H9 (cell line): ENCODE results near the gene PLPPR2. TPM values are rescaled to one million over a fixed set of nuclear protein-coding genes. Genes with fewer than 3 reads are reported as not detected.

Experiments used
- DNase-seq: peaks from one replicate; pipeline ENCODE4 v3.0.0-alpha.2; 2017
- H2AFZ ChIP-seq: one replicate; pipeline ENCODE4 v1.6.1; 2013; ENCODE audit warnings: mild to moderate bottlenecking, low read length, control low read depth, moderate library complexity
- H2AK5ac ChIP-seq: 2 replicates; pipeline ENCODE4 v1.6.1; 2013; ENCODE audit warnings: low read length, control low read depth, mixed read lengths; ENCODE audit not compliant: insufficient read length
- H2BK120ac ChIP-seq: one replicate; pipeline ENCODE4 v1.6.1; 2013; ENCODE audit warnings: low read depth, mild to moderate bottlenecking, low read length, control low read depth, inconsistent platforms; ENCODE audit not compliant: poor library complexity, severe bottlenecking
- H2BK12ac ChIP-seq: 2 replicates; pipeline ENCODE4 v1.6.1; 2013; ENCODE audit warnings: low read length, control low read depth, mixed read lengths, low read depth; ENCODE audit not compliant: insufficient read length
- H2BK15ac ChIP-seq: 2 replicates; pipeline ENCODE4 v1.6.1; 2013; ENCODE audit warnings: low read depth, low read length, control low read depth
- H2BK20ac ChIP-seq: one replicate; pipeline ENCODE4 v1.6.1; 2013; ENCODE audit warnings: low read depth, mild to moderate bottlenecking, low read length, control low read depth, inconsistent platforms; ENCODE audit not compliant: poor library complexity, severe bottlenecking
- H2BK5ac ChIP-seq: 2 replicates; pipeline ENCODE4 v1.6.1; 2013; ENCODE audit warnings: low read length, control low read depth, mixed read lengths; ENCODE audit not compliant: insufficient read length
- H3K14ac ChIP-seq: 2 replicates; pipeline ENCODE4 v1.6.1; 2013; ENCODE audit warnings: low read length, control low read depth; ENCODE audit not compliant: insufficient read depth
- H3K18ac ChIP-seq: 2 replicates; pipeline ENCODE4 v1.6.1; 2013; ENCODE audit warnings: low read depth, mild to moderate bottlenecking, mixed read lengths, low read length, control low read depth; ENCODE audit not compliant: insufficient read length
- H3K23ac ChIP-seq: 2 replicates; pipeline ENCODE4 v1.6.1; 2013; ENCODE audit warnings: low read length, control low read depth, mixed read lengths, low read depth; ENCODE audit not compliant: insufficient read length
- H3K23me2 ChIP-seq: 2 replicates; pipeline ENCODE4 v1.6.1; 2013; ENCODE audit warnings: low read depth, mild to moderate bottlenecking, mixed read lengths, low read length, control low read depth; ENCODE audit not compliant: insufficient read length, poor library complexity, severe bottlenecking
- H3K27ac ChIP-seq: 2 replicates; pipeline ENCODE4 v1.5.1; 2013; ENCODE audit warnings: low read length, control low read depth, mixed read lengths, low read depth; ENCODE audit not compliant: insufficient read length
- H3K27me3 ChIP-seq: 2 replicates; pipeline ENCODE4 v1.6.1; 2013; ENCODE audit warnings: low read length, control low read depth, inconsistent platforms; ENCODE audit not compliant: insufficient read depth
- H3K4ac ChIP-seq: 2 replicates; pipeline ENCODE4 v1.6.1; 2013; ENCODE audit warnings: low read depth, mild to moderate bottlenecking, control low read depth, inconsistent platforms, low read length, moderate library complexity
- H3K4me1 ChIP-seq: 2 replicates; pipeline ENCODE4 v1.6.1; 2013; ENCODE audit warnings: low read length, control low read depth, inconsistent platforms; ENCODE audit not compliant: insufficient read depth
- H3K4me2 ChIP-seq: 2 replicates; pipeline ENCODE4 v1.6.1; 2013; ENCODE audit warnings: low read length, control low read depth, mixed read lengths; ENCODE audit not compliant: insufficient read length, insufficient read depth
- H3K56ac ChIP-seq: 2 replicates; pipeline ENCODE4 v1.6.1; 2013; ENCODE audit warnings: low read depth, mild to moderate bottlenecking, mixed read lengths, low read length, control low read depth; ENCODE audit not compliant: insufficient read length
- H3K79me1 ChIP-seq: 2 replicates; pipeline ENCODE4 v1.6.1; 2013; ENCODE audit warnings: low read depth, mild to moderate bottlenecking, moderate library complexity, low read length, control low read depth, inconsistent platforms; ENCODE audit not compliant: insufficient read depth, poor library complexity, severe bottlenecking
- H3K79me2 ChIP-seq: 2 replicates; pipeline ENCODE4 v1.6.1; 2013; ENCODE audit warnings: low read length, control low read depth, inconsistent platforms; ENCODE audit not compliant: insufficient read depth
- H3K9ac ChIP-seq: 2 replicates; pipeline ENCODE4 v1.6.1; 2013; ENCODE audit warnings: low read length, control low read depth, mixed read lengths; ENCODE audit not compliant: insufficient read length; ENCODE audit errors: extremely low read depth
- H3K9me3 ChIP-seq: one replicate; pipeline ENCODE4 v1.6.1; 2013; ENCODE audit warnings: low read depth, low read length, inconsistent platforms; ENCODE audit not compliant: control insufficient read depth
- H3T11ph ChIP-seq: one replicate; pipeline ENCODE4 v1.6.1; 2013; ENCODE audit warnings: mild to moderate bottlenecking, low read length, control low read depth, inconsistent platforms
- H4K20me1 ChIP-seq: one replicate; pipeline ENCODE4 v1.6.1; 2013; ENCODE audit not compliant: control insufficient read depth, insufficient read length, insufficient read depth
- H4K5ac ChIP-seq: 2 replicates; pipeline ENCODE4 v1.6.1; 2013; ENCODE audit warnings: low read depth, mild to moderate bottlenecking, mixed read lengths, low read length, control low read depth; ENCODE audit not compliant: insufficient read length
- H4K8ac ChIP-seq: replicated peaks from 2 replicates; pipeline ENCODE4 v1.6.1; 2013; ENCODE audit warnings: low read length, control low read depth, mixed read lengths, low read depth; ENCODE audit not compliant: insufficient read length
- H4K91ac ChIP-seq: 2 replicates; pipeline ENCODE4 v1.6.1; 2013; ENCODE audit warnings: low read depth, mild to moderate bottlenecking, moderate library complexity, mixed read lengths, low read length, control low read depth; ENCODE audit not compliant: insufficient read length
- H3K27ac Mint-ChIP-seq, 3 experiments: 2 replicates in 2 of 3; 3 replicates in 1 of 3; pipeline ENCODE4 v1.8.0; 2020 to 2021; ENCODE audit warnings: mixed read lengths in 3 of 3, mild to moderate bottlenecking in 1 of 3, moderate library complexity in 1 of 3
- H3K27me3 Mint-ChIP-seq: 2 replicates; pipeline ENCODE4 v1.8.0; 2021; ENCODE audit warnings: low read depth, mild to moderate bottlenecking, moderate library complexity, mixed read lengths
- H3K36me3 Mint-ChIP-seq, 3 experiments: 2 replicates in 2 of 3; 3 replicates in 1 of 3; pipeline ENCODE4 v1.8.0; 2020 to 2021; ENCODE audit warnings: low read depth in 3 of 3, mixed read lengths in 3 of 3; ENCODE audit not compliant: insufficient read depth in 1 of 3
- H3K4me1 Mint-ChIP-seq, 2 experiments: 2 replicates each; pipeline ENCODE4 v1.8.0; 2020; ENCODE audit warnings: mixed read lengths in 2 of 2
- H3K4me3 Mint-ChIP-seq, 2 experiments: 2 replicates in 1 of 2; 3 replicates in 1 of 2; pipeline ENCODE4 v1.8.0; 2020 to 2021; ENCODE audit warnings: mild to moderate bottlenecking in 2 of 2, mixed read lengths in 2 of 2, moderate library complexity in 1 of 2
- H3K9me3 Mint-ChIP-seq, 2 experiments: 2 replicates in 1 of 2; 3 replicates in 1 of 2; pipeline ENCODE4 v1.8.0; 2020; ENCODE audit warnings: mild to moderate bottlenecking in 2 of 2, mixed read lengths in 2 of 2, moderate library complexity in 1 of 2
- WGBS: extraction: QIAGEN DNeasy Blood & Tissue Kit; methylation state at CpG from one replicate; pipeline ENCODE4 v1.1.7; 2013; ENCODE audit warnings: missing lambda C conversion rate, low lambda C conversion rate, mixed read lengths; ENCODE audit not compliant: insufficient read length; ENCODE audit errors: extremely low coverage; 5-methylcytosine and 5-hydroxymethylcytosine counted together
- total RNA-seq: library from RNA; stranded (reverse); gene quantifications from 2 replicates; pipeline ENCODE4 v1.2.1, GENCODE V29; 2021
- TF ChIP-seq, protein P1 (sequence below): fragments of 200-600 bp; sonication (generic); conservative IDR thresholded peaks from 3 replicates; pipeline ENCODE4 v1.8.0; 2021; ENCODE audit warnings: antibody characterized with exemption, mild to moderate bottlenecking

PLPPR2 gene
- total RNA-seq, 1 experiment from 2014 or later: 8.0 TPM

DNA sequence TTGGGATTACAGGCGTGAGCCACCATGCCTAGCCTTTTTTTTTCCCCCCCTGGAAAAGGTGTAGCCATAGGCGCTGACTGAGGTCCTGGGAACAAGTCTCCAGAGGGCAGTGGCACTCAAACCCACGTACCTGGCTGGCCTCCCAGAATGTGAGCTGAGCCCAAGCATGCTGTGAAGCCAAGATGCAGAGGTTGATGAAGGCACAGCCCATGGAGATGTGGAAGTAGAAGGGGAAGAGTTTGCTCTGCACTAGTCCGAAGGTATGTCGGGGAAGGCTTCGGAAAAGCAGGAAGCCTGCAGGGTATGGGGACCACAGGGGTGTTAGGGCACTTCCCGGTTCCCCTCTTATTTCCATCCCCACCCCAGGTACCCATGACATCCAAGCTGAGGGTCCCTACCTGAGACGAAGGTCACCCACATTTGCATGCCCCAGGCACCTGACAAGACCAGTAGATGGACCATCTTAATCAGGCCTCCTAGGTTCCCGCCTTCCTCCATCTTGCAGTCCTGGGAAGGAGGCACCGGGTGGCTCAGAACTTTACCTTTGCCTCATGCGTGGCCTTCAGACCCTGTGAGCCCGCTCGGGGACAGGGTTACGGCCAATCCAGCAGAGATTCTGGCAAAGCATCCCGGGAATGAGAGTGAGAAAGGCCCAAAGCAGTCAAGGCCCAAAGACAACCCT is 10.0 kb upstream of the PLPPR2 start:
- H2BK15ac ChIP-seq: no peak overlapping the region
- no peak overlapping the region for H3K4ac ChIP-seq
- Mint-ChIP-seq H3K9me3 (peaks cover 3 to 7% of the 10 kb centered on the region in 2 experiments; a peak in 3 of 5 replicates), H3K4me1 (peaks cover 16 to 19% of the 10 kb centered on the region in 2 experiments), H3K36me3 (peaks cover 0 to 15% (median 13%) of the 10 kb centered on the region in 3 experiments; a peak in 5 of 7 replicates), H3K27me3 (peaks cover 5% of the 10 kb centered on the region), H3K4me3 (peak overlapping the region; percentile 93 to 94), H3K27ac (peak overlapping the region in 1 of 3 experiments; percentile 96; a peak in 2 of 7 replicates)
- H2BK20ac ChIP-seq: no peak overlapping the region
- no peak overlapping the region for H3T11ph ChIP-seq
- no CpG with 5 or more reads among the region's 15 CpGs for WGBS
- no peak overlapping the region for H2BK5ac ChIP-seq
- H3K14ac ChIP-seq: no peak overlapping the region
- no peak overlapping the region for H3K23ac ChIP-seq
- H3K79me1 ChIP-seq: no peaks in the 10 kb centered on the region
- H3K4me1 ChIP-seq: no peaks in the 10 kb centered on the region; the same call in 1 of the 2 replicates
- H3K18ac ChIP-seq: no peak overlapping the region
- H3K79me2 ChIP-seq: no peaks in the 10 kb centered on the region
- no peak overlapping the region for H2AFZ ChIP-seq
- no peaks in the 10 kb centered on the region for H4K20me1 ChIP-seq
- no peak overlapping the region for H2BK12ac ChIP-seq
- H3K27ac ChIP-seq: no peak overlapping the region
- peak overlapping the region; percentile 55 for H3K9ac ChIP-seq
- no peak overlapping the region for H2BK120ac ChIP-seq
- TF ChIP-seq, protein P1, sequence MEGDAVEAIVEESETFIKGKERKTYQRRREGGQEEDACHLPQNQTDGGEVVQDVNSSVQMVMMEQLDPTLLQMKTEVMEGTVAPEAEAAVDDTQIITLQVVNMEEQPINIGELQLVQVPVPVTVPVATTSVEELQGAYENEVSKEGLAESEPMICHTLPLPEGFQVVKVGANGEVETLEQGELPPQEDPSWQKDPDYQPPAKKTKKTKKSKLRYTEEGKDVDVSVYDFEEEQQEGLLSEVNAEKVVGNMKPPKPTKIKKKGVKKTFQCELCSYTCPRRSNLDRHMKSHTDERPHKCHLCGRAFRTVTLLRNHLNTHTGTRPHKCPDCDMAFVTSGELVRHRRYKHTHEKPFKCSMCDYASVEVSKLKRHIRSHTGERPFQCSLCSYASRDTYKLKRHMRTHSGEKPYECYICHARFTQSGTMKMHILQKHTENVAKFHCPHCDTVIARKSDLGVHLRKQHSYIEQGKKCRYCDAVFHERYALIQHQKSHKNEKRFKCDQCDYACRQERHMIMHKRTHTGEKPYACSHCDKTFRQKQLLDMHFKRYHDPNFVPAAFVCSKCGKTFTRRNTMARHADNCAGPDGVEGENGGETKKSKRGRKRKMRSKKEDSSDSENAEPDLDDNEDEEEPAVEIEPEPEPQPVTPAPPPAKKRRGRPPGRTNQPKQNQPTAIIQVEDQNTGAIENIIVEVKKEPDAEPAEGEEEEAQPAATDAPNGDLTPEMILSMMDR: no peak
- H3K9me3 ChIP-seq: no peaks in the 10 kb centered on the region
- no peak overlapping the region for H4K91ac ChIP-seq
- H3K23me2 ChIP-seq: peaks cover 8% of the 10 kb centered on the region
- no peaks in the 10 kb centered on the region for H3K27me3 ChIP-seq
- no peak overlapping the region for H3K56ac ChIP-seq
- peak overlapping the region; percentile 34 for H3K4me2 ChIP-seq
- no peak overlapping the region for H2AK5ac ChIP-seq
- H4K8ac ChIP-seq: no peak overlapping the region
- H4K5ac ChIP-seq: no peak overlapping the region
- no peak for DNase-seq
